ENCODE measurements around the gene KCNJ15. TPM values are rescaled to one million over a fixed set of nuclear protein-coding genes. Genes with fewer than 3 reads are reported as not detected.
"Not testable (repeated sequence)": the region's sequence is repeated elsewhere in the genome, so short reads cannot be mapped to it uniquely, and the experiment has no call there.

KCNJ15 gene
- total RNA-seq, 1 donor from 2014 or later, result 3.0 TPM

GRCh38 chr21:38244407-38244787 lies 12.4 kb upstream of the KCNJ15 start:
- DNase-seq (ENCODE audit: extremely low read depth, low read depth, low spot score), result no peak

GRCh38 chr21:38244885-38245869 lies 11.6 kb upstream of the KCNJ15 start:
- DNase-seq (ENCODE audit: extremely low read depth, low read depth, low spot score), result peak; percentile 18

- DNase-seq (ENCODE audit: extremely low read depth, low read depth, low spot score), result no peak
These were observed 10.3 kb upstream of the KCNJ15 start for GRCh38 chr21:38246511-38246910.

GRCh38 chr21:38247054-38247453 lies 9.7 kb upstream of the KCNJ15 start:
- not testable (repeated sequence) for DNase-seq (ENCODE audit: extremely low read depth, low read depth, low spot score)

- no peak for DNase-seq (ENCODE audit: extremely low read depth, low read depth, low spot score)
These were observed 8.9 kb upstream of the KCNJ15 start for GRCh38 chr21:38247738-38248510.

- DNase-seq (ENCODE audit: extremely low read depth, low read depth, low spot score), result no peak
These were observed 7.5 kb upstream of the KCNJ15 start for GRCh38 chr21:38249256-38249655.

GRCh38 chr21:38249696-38250278 lies 7.0 kb upstream of the KCNJ15 start:
- no peak for DNase-seq (ENCODE audit: extremely low read depth, low read depth, low spot score)

GRCh38 chr21:38250991-38251418 lies 5.8 kb upstream of the KCNJ15 start:
- DNase-seq (ENCODE audit: extremely low read depth, low read depth, low spot score), result no peak

GRCh38 chr21:38254970-38255369 lies 1.8 kb upstream of the KCNJ15 start:
- DNase-seq (ENCODE audit: extremely low read depth, low read depth, low spot score), result no peak

- DNase-seq (ENCODE audit: extremely low read depth, low read depth, low spot score), result no peak
These were observed 1.1 kb upstream of the KCNJ15 start for GRCh38 chr21:38255571-38256117.

- no peak for DNase-seq (ENCODE audit: extremely low read depth, low read depth, low spot score)
These were observed 876 bp downstream of the KCNJ15 start for GRCh38 chr21:38257667-38258066.

- no peak for DNase-seq (ENCODE audit: extremely low read depth, low read depth, low spot score)
These were observed 2.0 kb downstream of the KCNJ15 start for GRCh38 chr21:38258521-38259485.

GRCh38 chr21:38259665-38260064 lies 2.9 kb downstream of the KCNJ15 start:
- DNase-seq (ENCODE audit: extremely low read depth, low read depth, low spot score), result no peak

- DNase-seq (ENCODE audit: extremely low read depth, low read depth, low spot score), result no peak
These were observed 3.6 kb downstream of the KCNJ15 start for GRCh38 chr21:38260426-38260825.

GRCh38 chr21:38261851-38262250 lies 5.1 kb downstream of the KCNJ15 start:
- no peak for DNase-seq (ENCODE audit: extremely low read depth, low read depth, low spot score)

GRCh38 chr21:38263493-38263892 lies 6.7 kb downstream of the KCNJ15 start:
- DNase-seq (ENCODE audit: extremely low read depth, low read depth, low spot score), result no peak

- no peak for DNase-seq (ENCODE audit: extremely low read depth, low read depth, low spot score)
These were observed 7.8 kb downstream of the KCNJ15 start for GRCh38 chr21:38264571-38264970.

- no peak for DNase-seq (ENCODE audit: extremely low read depth, low read depth, low spot score)
These were observed 8.4 kb downstream of the KCNJ15 start for GRCh38 chr21:38265166-38265565.

GRCh38 chr21:38266732-38267131 lies 9.9 kb downstream of the KCNJ15 start:
- DNase-seq (ENCODE audit: extremely low read depth, low read depth, low spot score), result no peak
